GM12878 (cell line): ENCODE measurements around the gene CCDC88A. TPM values are rescaled to one million over a fixed set of nuclear protein-coding genes. Genes with fewer than 3 reads are reported as not detected.

Experiments
- BHLHE40 ChIP-seq, 2 experiments: fragments of 450-650 bp in 1 of 2; IDR thresholded peaks; 2 replicates each; pipeline ENCODE4 v1.6.1; 2011 to 2017; ENCODE audit warnings: low read depth in 2 of 2, borderline replicate concordance in 1 of 2, improper control_type of control experiment in 1 of 2, low read length in 1 of 2, mild to moderate bottlenecking in 1 of 2
- CEBPZ ChIP-seq: fragments of 150-350 bp; IDR thresholded peaks from 2 replicates; pipeline ENCODE4 v1.6.1; 2016; ENCODE audit warnings: low read depth, low read length
- CHD2 ChIP-seq: IDR thresholded peaks from 2 replicates; pipeline ENCODE4 v1.6.1; 2011; ENCODE audit warnings: low read depth, low read length, improper control_type of control experiment, borderline replicate concordance
- E4F1 ChIP-seq: fragments of 450-650 bp; IDR thresholded peaks from 2 replicates; pipeline ENCODE4 v1.6.1; 2018; ENCODE audit warnings: borderline replicate concordance, mild to moderate bottlenecking; ENCODE audit not compliant: partially characterized antibody
- ESRRA ChIP-seq: IDR thresholded peaks from 2 replicates; pipeline ENCODE4 v1.6.1; 2012; ENCODE audit warnings: mild to moderate bottlenecking, low read length, improper control_type of control experiment
- FOXK2 ChIP-seq: fragments of 450-650 bp; IDR thresholded peaks from 2 replicates; pipeline ENCODE4 v1.6.1; 2017; ENCODE audit warnings: mild to moderate bottlenecking, moderate library complexity
- REST ChIP-seq: IDR thresholded peaks from 2 replicates; pipeline ENCODE4 v1.6.1; 2012; ENCODE audit warnings: mild to moderate bottlenecking, low read depth, low read length
- SMAD1 ChIP-seq: fragments of 450-650 bp; IDR thresholded peaks from 2 replicates; pipeline ENCODE4 v1.6.1; 2018; ENCODE audit warnings: mild to moderate bottlenecking, low read depth; ENCODE audit not compliant: partially characterized antibody
- SREBF1 ChIP-seq: IDR thresholded peaks from 2 replicates; pipeline ENCODE4 v1.6.1; 2012; ENCODE audit warnings: mild to moderate bottlenecking, low read length
- ZBTB33 ChIP-seq: fragments of 450-650 bp; IDR thresholded peaks from 2 replicates; pipeline ENCODE4 v1.6.1; 2017; ENCODE audit warnings: mild to moderate bottlenecking
- ZNF622 ChIP-seq: fragments of 450-650 bp; IDR thresholded peaks from 2 replicates; pipeline ENCODE4 v1.6.1; 2017; ENCODE audit warnings: mild to moderate bottlenecking, inconsistent platforms
- polyA plus RNA-seq, 11 experiments: library from polyadenylated mRNA; depleted of rRNA in 4 of 11; unstranded in 6 of 11; stranded (reverse) in 5 of 11; fragments of >200 nt; fragmentation: Nextera tagmentation in 4 of 11; fragmentation: Illumina TruSeq in 1 of 11; extraction: Ambion mirVana in 4 of 11; extraction: Trizol in 1 of 11; gene quantifications; 1 replicate in 1 of 11; 2 replicates in 10 of 11; pipeline versions ENCODE4 v1.2.1 to v1.2.3, GENCODE V29; 2011 to 2016; ENCODE audit warnings: inconsistent platforms in 2 of 11, missing spikeins in 2 of 11, low read depth in 1 of 11
- total RNA-seq, 4 experiments: library from RNA; depleted of rRNA in 3 of 4; stranded (reverse); fragments of >200 nt in 3 of 4; fragmentation: Illumina TruSeq in 1 of 4; extraction: Trizol in 1 of 4; gene quantifications; 2 replicates each; pipeline versions ENCODE4 v1.2.1 to v1.2.3, GENCODE V29; 2013 to 2021

Gene CCDC88A
- total and polyA plus RNA-seq, 10 of the 15 experiments (the other 5 are each of a cell fraction or from before 2014, with no cell fraction given): 1.8 to 71.6 (median 45.9) TPM

GRCh38 chr2:55425431-55425831 is 5.8 kb upstream of the CCDC88A start (continued):
- TF ChIP-seq ZBTB33: no peak
- no peak for TF ChIP-seq E4F1
- no peak for TF ChIP-seq FOXK2
- TF ChIP-seq SMAD1: no peak
- no peak for TF ChIP-seq ZNF622
- TF ChIP-seq BHLHE40 (IDR thresholded peaks at IDR 0.05; ENCODE audit: borderline replicate concordance in 1 of 2, low read depth in 2 of 2, low read length in 1 of 2): no peak
- no peak for TF ChIP-seq CEBPZ
- no peak for TF ChIP-seq CHD2
- TF ChIP-seq SREBF1: no peak
- no peak for TF ChIP-seq REST
- no peak for TF ChIP-seq ESRRA
